ENCODE measurements around the gene MYO19.

DNA sequence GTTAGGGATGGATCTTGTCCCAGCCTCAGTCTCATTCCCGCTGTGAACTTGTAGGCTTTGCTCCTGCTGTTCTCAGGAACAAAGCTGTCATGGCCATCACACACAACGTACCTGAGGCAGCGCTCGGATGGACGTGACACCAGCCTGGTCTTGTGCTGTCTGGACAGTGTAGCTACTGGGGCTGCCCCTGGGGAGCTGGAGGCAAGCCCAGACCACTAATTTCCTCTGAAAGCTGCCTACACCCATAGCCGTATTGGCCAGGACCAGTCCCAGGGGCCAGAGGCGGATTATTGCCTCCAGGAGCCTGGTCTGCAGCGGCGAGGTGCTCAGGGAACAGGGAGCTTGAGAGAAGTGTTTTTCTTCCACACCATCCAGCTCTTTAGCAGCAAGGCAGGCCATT is 36.5 kb downstream of the MYO19 start:
- TF ChIP-seq, protein P1, sequence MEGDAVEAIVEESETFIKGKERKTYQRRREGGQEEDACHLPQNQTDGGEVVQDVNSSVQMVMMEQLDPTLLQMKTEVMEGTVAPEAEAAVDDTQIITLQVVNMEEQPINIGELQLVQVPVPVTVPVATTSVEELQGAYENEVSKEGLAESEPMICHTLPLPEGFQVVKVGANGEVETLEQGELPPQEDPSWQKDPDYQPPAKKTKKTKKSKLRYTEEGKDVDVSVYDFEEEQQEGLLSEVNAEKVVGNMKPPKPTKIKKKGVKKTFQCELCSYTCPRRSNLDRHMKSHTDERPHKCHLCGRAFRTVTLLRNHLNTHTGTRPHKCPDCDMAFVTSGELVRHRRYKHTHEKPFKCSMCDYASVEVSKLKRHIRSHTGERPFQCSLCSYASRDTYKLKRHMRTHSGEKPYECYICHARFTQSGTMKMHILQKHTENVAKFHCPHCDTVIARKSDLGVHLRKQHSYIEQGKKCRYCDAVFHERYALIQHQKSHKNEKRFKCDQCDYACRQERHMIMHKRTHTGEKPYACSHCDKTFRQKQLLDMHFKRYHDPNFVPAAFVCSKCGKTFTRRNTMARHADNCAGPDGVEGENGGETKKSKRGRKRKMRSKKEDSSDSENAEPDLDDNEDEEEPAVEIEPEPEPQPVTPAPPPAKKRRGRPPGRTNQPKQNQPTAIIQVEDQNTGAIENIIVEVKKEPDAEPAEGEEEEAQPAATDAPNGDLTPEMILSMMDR (IDR thresholded peaks at IDR 0.05; ENCODE audit: control extremely low read depth in 1 of 3, insufficient read depth in 1 of 3, low read depth in 1 of 3, low read length in 3 of 3): no peak
- TF ChIP-seq POLR2AphosphoS5 (IDR thresholded peaks at IDR 0.05; ENCODE audit: low read depth, low read length) (peak; percentile 60; the same call in 1 of the 2 replicates), HDAC6 (IDR thresholded peaks at IDR 0.05; ENCODE audit: low read depth, low read length) (no peak), TCF12 (IDR thresholded peaks at IDR 0.05; ENCODE audit: low read depth, low read length) (no peak), CTBP2 (IDR thresholded peaks at IDR 0.05; ENCODE audit: borderline replicate concordance, insufficient read depth, insufficient read length, low read length) (no peak), KDM5A (IDR thresholded peaks at IDR 0.05; ENCODE audit: low read length) (no peak), JUND (IDR thresholded peaks at IDR 0.05; ENCODE audit: low read length) (no peak)

Data from H1 (cell line).